GM23338 (cell line): ENCODE measurements around the gene TPGS2.

Experiments
- CREB1 ChIP-seq: fragments of 250-450 bp; sonication (Bioruptor Pico); IDR thresholded peaks from 2 replicates; pipeline ENCODE4 v1.5.0; 2020; ENCODE audit warnings: low read depth, mild to moderate bottlenecking, moderate library complexity
- CTCF ChIP-seq, 2 experiments: fragments of 200-600 bp in 1 of 2; sonication (generic) in 1 of 2; conservative IDR thresholded peaks; 2 replicates each; pipeline versions ENCODE4 v1.5.1 to v1.6.1; 2016 to 2017; ENCODE audit warnings: antibody characterized with exemption in 2 of 2, low read depth in 2 of 2, mild to moderate bottlenecking in 2 of 2, moderate library complexity in 1 of 2
- EZH2 ChIP-seq: fragments of 200-600 bp; sonication (generic); IDR thresholded peaks from one replicate; pipeline ENCODE4 v1.8.0; 2017; ENCODE audit warnings: antibody characterized with exemption, mild to moderate bottlenecking, low read depth; ENCODE audit not compliant: unreplicated experiment
- EZH2phosphoT487 ChIP-seq: fragments of 200-600 bp; sonication (generic); IDR thresholded peaks from one replicate; pipeline ENCODE4 v1.8.1; 2018; ENCODE audit warnings: antibody characterized with exemption; ENCODE audit not compliant: unreplicated experiment
- JUNB ChIP-seq: IDR thresholded peaks from one replicate; pipeline ENCODE4 v1.6.1; 2016; ENCODE audit warnings: antibody characterized with exemption; ENCODE audit not compliant: unreplicated experiment
- POLR2AphosphoS5 ChIP-seq: IDR thresholded peaks from 2 replicates; pipeline ENCODE4 v1.6.1; 2016; ENCODE audit warnings: antibody characterized with exemption, low read depth
- REST ChIP-seq: IDR thresholded peaks from one replicate; pipeline ENCODE4 v1.6.1; 2018; ENCODE audit warnings: antibody characterized with exemption; ENCODE audit not compliant: unreplicated experiment
- ZNF114 ChIP-seq: fragments of 250-450 bp; sonication (Bioruptor Pico); IDR thresholded peaks from 2 replicates; pipeline ENCODE4 v1.5.0; 2020; ENCODE audit warnings: mild to moderate bottlenecking, moderate library complexity
- ZNF462 ChIP-seq: fragments of 250-450 bp; sonication (Bioruptor Pico); IDR thresholded peaks from 2 replicates; pipeline ENCODE4 v1.5.0; 2020; ENCODE audit warnings: mild to moderate bottlenecking, moderate library complexity

GRCh38 chr18:36848609-36849008, 19.8 kb upstream of the TPGS2 start:
- TF ChIP-seq CTCF (conservative IDR thresholded peaks at IDR 0.05; ENCODE audit: low read depth in 2 of 2) (no peak), REST (no peak), EZH2 (no peak), EZH2phosphoT487 (no peak), POLR2AphosphoS5 (no peak), CREB1 (CRISPR knock-in tag) (no peak), ZNF462 (CRISPR knock-in tag) (no peak), JUNB (no peak), ZNF114 (CRISPR knock-in tag) (no peak)
